ENCODE data around the gene ANP32E. TPM values are rescaled to one million over a fixed set of nuclear protein-coding genes. Genes with fewer than 3 reads are reported as not detected.
A peak's percentile ranks its signal among the peaks of the same experiment; 100 is the strongest.

ANP32E gene
- total and polyA plus RNA-seq, 2 donors (not counting 1 experiment from before 2014, with no cell fraction given), result 5.1 to 47.1 TPM

- Mint-ChIP-seq H3K27me3 (no peaks in the 10 kb centered on the region), H3K4me1 (peaks cover 5% of the 10 kb centered on the region), H3K27ac (no peak overlapping the region), H3K4me3 (no peak overlapping the region), H3K9me3 (ENCODE audit: insufficient read depth) (no peaks in the 10 kb centered on the region)
- no peak overlapping the region for H3K4me2 ChIP-seq (replicated peaks; ENCODE audit: low read depth, low read length, poor library complexity, severe bottlenecking)
- no peak overlapping the region for H2AFZ ChIP-seq (ENCODE audit: insufficient read depth, low read depth, low read length, poor library complexity, severe bottlenecking)
- DNase-seq (no peak), ATAC-seq (ENCODE audit: low read depth) (no peak)
- 100% methylated on average over 2 of the region's 2 CpGs for WGBS (ENCODE audit: insufficient coverage)
- H3K79me2 ChIP-seq (ENCODE audit: control insufficient read depth, insufficient read depth, low read length), result peaks cover 3% of the 10 kb centered on the region
- H3K36me3 ChIP-seq (replicated peaks in 1 of 2; ENCODE audit: control extremely low read depth in 1 of 2, control insufficient read depth in 1 of 2, extremely low read depth in 1 of 2, insufficient read depth in 2 of 2, low read length in 1 of 2), result peaks cover 0 to 4% of the 10 kb centered on the region in 2 experiments
- TF ChIP-seq EZH2 (IDR thresholded peaks at IDR 0.05; ENCODE audit: borderline replicate concordance, insufficient read depth, low read depth, low read length, poor library complexity, severe bottlenecking), result no peak
- no peak for TF ChIP-seq CTCF (IDR thresholded peaks at IDR 0.05)
- no peaks in the 10 kb centered on the region for H4K20me1 ChIP-seq (ENCODE audit: control insufficient read depth, insufficient read depth, low read length, poor library complexity, severe bottlenecking)
- CTCF ChIA-PET, result interaction anchor here (0.6 to 23.1 kb wide), 6 partner anchors 10 to 211 kb away, joined by 3 to 637 read pairs (median 6); partner anchors contain the start of gene VPS45
- no peak overlapping the region for H3K4me3 ChIP-seq (ENCODE audit: control extremely low read depth in 1 of 5, extremely low read depth in 1 of 5, insufficient read depth in 1 of 5, low read depth in 2 of 5, low read length in 4 of 5)
- H3K9me3 ChIP-seq (ENCODE audit: control extremely low read depth in 1 of 3, control insufficient read depth in 2 of 3, insufficient read depth in 1 of 3, low read length in 2 of 3), result no peaks in the 10 kb centered on the region
- no peaks in the 10 kb centered on the region for H3K27me3 ChIP-seq (replicated peaks in 1 of 4; ENCODE audit: control extremely low read depth in 1 of 4, control insufficient read depth in 3 of 4, insufficient read depth in 4 of 4, low read length in 3 of 4)
- H3K9ac ChIP-seq (ENCODE audit: low read length), result no peak overlapping the region
- intact Hi-C loops (cut with micrococcal nuclease), result no loop called here
- H3K4me1 ChIP-seq (ENCODE audit: control insufficient read depth in 2 of 2, insufficient read depth in 2 of 2, low read length in 2 of 2), result peaks cover 5 to 8% of the 10 kb centered on the region in 2 donors
- POLR2A ChIA-PET, result interaction anchor here (0.7 kb wide), 1 partner anchor 393 kb away, joined by 3 read pairs; no protein-coding TSS in a partner anchor
- no peak overlapping the region for H3K27ac ChIP-seq (ENCODE audit: low read length in 2 of 2)
Observed at GRCh38 chr1:150171801-150172200, 64.1 kb downstream of the ANP32E start.

- Histone ChIP-seq H2AFZ (ENCODE audit: insufficient read depth, low read depth, low read length, poor library complexity, severe bottlenecking) (no peak overlapping the region), H3K27me3 (replicated peaks in 1 of 4; ENCODE audit: control extremely low read depth in 1 of 4, control insufficient read depth in 3 of 4, insufficient read depth in 4 of 4, low read length in 3 of 4) (no peaks in the 10 kb centered on the region), H3K4me1 (ENCODE audit: control insufficient read depth in 2 of 2, insufficient read depth in 2 of 2, low read length in 2 of 2) (peaks cover 27 to 35% of the 10 kb centered on the region in 2 donors), H3K9me3 (ENCODE audit: control extremely low read depth in 1 of 3, control insufficient read depth in 2 of 3, insufficient read depth in 1 of 3, low read length in 2 of 3) (no peaks in the 10 kb centered on the region), H3K9ac (ENCODE audit: low read length) (no peak overlapping the region), H3K79me2 (ENCODE audit: control insufficient read depth, insufficient read depth, low read length) (peaks cover 3% of the 10 kb centered on the region), H3K4me3 (ENCODE audit: control extremely low read depth in 1 of 5, extremely low read depth in 1 of 5, insufficient read depth in 1 of 5, low read depth in 2 of 5, low read length in 4 of 5) (no peak overlapping the region), H3K27ac (ENCODE audit: low read length in 2 of 2) (no peak overlapping the region), H3K4me2 (replicated peaks; ENCODE audit: low read depth, low read length, poor library complexity, severe bottlenecking) (no peak overlapping the region), H4K20me1 (ENCODE audit: control insufficient read depth, insufficient read depth, low read length, poor library complexity, severe bottlenecking) (no peaks in the 10 kb centered on the region), H3K36me3 (replicated peaks in 1 of 2; ENCODE audit: control extremely low read depth in 1 of 2, control insufficient read depth in 1 of 2, extremely low read depth in 1 of 2, insufficient read depth in 2 of 2, low read length in 1 of 2) (peaks cover 0 to 4% of the 10 kb centered on the region in 2 experiments)
- DNase-seq (peak; percentile 68), ATAC-seq (ENCODE audit: low read depth) (peak; percentile 59)
- TF ChIP-seq EZH2 (IDR thresholded peaks at IDR 0.05; ENCODE audit: borderline replicate concordance, insufficient read depth, low read depth, low read length, poor library complexity, severe bottlenecking) (no peak), CTCF (IDR thresholded peaks at IDR 0.05) (peak; percentile 58)
- POLR2A ChIA-PET, result interaction anchor here (1.1 to 1.5 kb wide), 4 partner anchors 9 to 95 kb away, joined by 4 to 8 read pairs (median 7); partner anchors contain the start of gene PLEKHO1
- Mint-ChIP-seq H3K4me1 (peaks cover 29% of the 10 kb centered on the region), H3K4me3 (no peak overlapping the region), H3K27ac (no peak overlapping the region), H3K9me3 (ENCODE audit: insufficient read depth) (no peaks in the 10 kb centered on the region), H3K27me3 (no peaks in the 10 kb centered on the region)
- WGBS (ENCODE audit: insufficient coverage), result 0% methylated on average over 2 of the region's 6 CpGs
- intact Hi-C loops (cut with micrococcal nuclease), result loop anchor here (1.0 kb wide), 2 partner anchors 96 to 207 kb away; no protein-coding TSS in a partner anchor
- CTCF ChIA-PET, result interaction anchor here (0.6 to 23.1 kb wide), 18 partner anchors 9 to 207 kb away, joined by 3 to 637 read pairs (median 4); partner anchors contain the start of genes PLEKHO1 and VPS45
Observed at GRCh38 chr1:150168960-150169601, 66.8 kb downstream of the ANP32E start.
